HG02763 (cell line): ENCODE measurements around the gene ZCCHC8.
A peak's percentile ranks its signal among the peaks of the same experiment; 100 is the strongest.
"Not testable (repeated sequence)": the region's sequence is repeated elsewhere in the genome, so short reads cannot be mapped to it uniquely, and the experiment has no call there.

ENCODE experiments used
- ATAC-seq: cut with Tn5 transposase; IDR thresholded peaks from one replicate; pipeline ENCODE4 v1.9.1; 2021; ENCODE audit warnings: mild to moderate bottlenecking, moderate library complexity; ENCODE audit not compliant: unreplicated experiment

ZCCHC8 gene

GRCh38 chr12:122513028-122513427 lies 12.3 kb upstream of the ZCCHC8 start:
- ATAC-seq: not testable (repeated sequence)

GRCh38 chr12:122508163-122508562 lies 7.4 kb upstream of the ZCCHC8 start:
- no peak for ATAC-seq

GRCh38 chr12:122506393-122506938 lies 5.7 kb upstream of the ZCCHC8 start:
- ATAC-seq: no peak

GRCh38 chr12:122505419-122506051 lies 4.8 kb upstream of the ZCCHC8 start:
- ATAC-seq: no peak

GRCh38 chr12:122503783-122504590 lies 3.3 kb upstream of the ZCCHC8 start:
- ATAC-seq: no peak

GRCh38 chr12:122503147-122503751 lies 2.5 kb upstream of the ZCCHC8 start:
- ATAC-seq: no peak

GRCh38 chr12:122501489-122501989 lies 807 bp upstream of the ZCCHC8 start:
- ATAC-seq: no peak

GRCh38 chr12:122499991-122500684 lies 594 bp downstream of the ZCCHC8 start:
- ATAC-seq: peak; percentile 22

- ATAC-seq: no peak
Measured at GRCh38 chr12:122495258-122495657, 5.5 kb downstream of the ZCCHC8 start.

- ATAC-seq: not testable (repeated sequence)
Measured at GRCh38 chr12:122493222-122493621, 7.5 kb downstream of the ZCCHC8 start.

- no peak for ATAC-seq
Measured at GRCh38 chr12:122491991-122492390, 8.7 kb downstream of the ZCCHC8 start.

GRCh38 chr12:122489038-122489437 lies 11.7 kb downstream of the ZCCHC8 start:
- ATAC-seq: no peak

- ATAC-seq: not testable (repeated sequence)
Measured at GRCh38 chr12:122487807-122488206, 12.9 kb downstream of the ZCCHC8 start.

GRCh38 chr12:122486805-122487426 lies 13.8 kb downstream of the ZCCHC8 start:
- no peak for ATAC-seq

GRCh38 chr12:122486360-122486759 lies 14.4 kb downstream of the ZCCHC8 start:
- not testable (repeated sequence) for ATAC-seq

GRCh38 chr12:122484385-122484784 lies 16.3 kb downstream of the ZCCHC8 start:
- not testable (repeated sequence) for ATAC-seq

GRCh38 chr12:122483969-122484368 lies 16.8 kb downstream of the ZCCHC8 start:
- no peak for ATAC-seq

GRCh38 chr12:122481861-122482260 lies 18.9 kb downstream of the ZCCHC8 start:
- ATAC-seq: no peak

GRCh38 chr12:122480753-122481152 lies 20.0 kb downstream of the ZCCHC8 start:
- no peak for ATAC-seq

- no peak for ATAC-seq
Measured at GRCh38 chr12:122474324-122474716, 26.4 kb downstream of the ZCCHC8 start.
